CD4-positive, alpha-beta T cell treated with Interleukin-17A for 1 hour (primary cell): ENCODE data around the gene FUT7.

Experiments used
- DNase-seq: peaks from one replicate; pipeline ENCODE4 v3.0.0-alpha.2; 2020

The FUT7 gene

GRCh38 chr9:136980669-136981478 is 51.0 kb downstream of the FUT7 start:
- DNase-seq, result no peak
